Endothelial cell of umbilical vein (primary cell): ENCODE results near the gene RPS24. TPM values are rescaled to one million over a fixed set of nuclear protein-coding genes. Genes with fewer than 3 reads are reported as not detected.
"Not testable (repeated sequence)": the region's sequence is repeated elsewhere in the genome, so short reads cannot be mapped to it uniquely, and the experiment has no call there.

Source experiments
- BruUV-seq: library from RNA; stranded (reverse); fragments of 400-500 nt; replicated peaks from 2 replicates; lab custom pipeline; 2021; lab: Mats Ljungman, UMichigan
- CTCF ChIA-PET: fragments of 300-600, 350-600 bp; sonication (Branson Sonifier 250); formaldehyde crosslinking; loops from one replicate; lab custom pipeline; 2021; ENCODE audit warnings: antibody characterized with exemption, inconsistent platforms; lab: Charles Lee
- POLR2A ChIA-PET: fragments of 300-600, 350-600 bp; sonication (Branson Sonifier 250); formaldehyde crosslinking; loops from one replicate; lab custom pipeline; 2021; ENCODE audit warnings: antibody characterized with exemption, inconsistent platforms; lab: Charles Lee
- DNase-seq: peaks from one replicate; pipeline ENCODE4 v3.0.0-alpha.2; 2011; ENCODE audit warnings: low read depth, low spot score
- FAIRE-seq: peaks from 2 replicates; lab custom pipeline; 2011; peaks lifted over from hg19 to GRCh38; lab: Jason Lieb, UNC
- H2AFZ ChIP-seq: 2 replicates; pipeline ENCODE4 v1.6.0; 2012; ENCODE audit warnings: low read depth, low read length, control low read depth, inconsistent platforms
- H3K27ac ChIP-seq: 2 replicates; pipeline ENCODE4 v1.5.1; 2011; ENCODE audit warnings: low read depth, mild to moderate bottlenecking, control low read depth, low read length, moderate library complexity; ENCODE audit not compliant: insufficient read depth
- H3K27me3 ChIP-seq, 2 experiments: 2 replicates each; pipeline versions ENCODE4 v1.6.0 to v1.6.1; 2011; ENCODE audit warnings: low read length in 2 of 2, mixed read lengths in 1 of 2; ENCODE audit not compliant: control insufficient read depth in 2 of 2, insufficient read depth in 2 of 2
- H3K36me3 ChIP-seq, 2 experiments: 2 replicates in 1 of 2; 3 replicates in 1 of 2; pipeline ENCODE4 v1.5.1; 2011; ENCODE audit warnings: low read length in 2 of 2, mild to moderate bottlenecking in 1 of 2, moderate library complexity in 1 of 2; ENCODE audit not compliant: control insufficient read depth in 2 of 2, insufficient read depth in 2 of 2; ENCODE audit errors: extremely low read depth in 1 of 2
- H3K4me1 ChIP-seq: 3 replicates; pipeline ENCODE4 v1.5.1; 2011; ENCODE audit warnings: mild to moderate bottlenecking, low read length; ENCODE audit not compliant: control insufficient read depth, insufficient read depth; ENCODE audit errors: extremely low read depth
- H3K4me2 ChIP-seq: 2 replicates; pipeline ENCODE4 v1.6.1; 2011; ENCODE audit warnings: low read length, control low read depth, mixed read lengths; ENCODE audit not compliant: insufficient read depth
- H3K4me3 ChIP-seq, 3 experiments: fragments of 200-600 bp in 1 of 3; sonication (generic), shearing (Covaris generic) in 1 of 3; replicated peaks in 1 of 3; 2 replicates each; pipeline ENCODE4 v1.5.1; 2011 to 2016; ENCODE audit warnings: control low read depth in 3 of 3, low read length in 3 of 3, mild to moderate bottlenecking in 2 of 3, inconsistent platforms in 1 of 3, low read depth in 1 of 3, moderate library complexity in 1 of 3; ENCODE audit not compliant: insufficient read depth in 1 of 3
- H3K79me2 ChIP-seq: 2 replicates; pipeline ENCODE4 v1.6.0; 2012; ENCODE audit warnings: low read length, inconsistent platforms; ENCODE audit not compliant: control insufficient read depth, insufficient read depth
- H3K9ac ChIP-seq: replicated peaks from 2 replicates; pipeline ENCODE3; 2011; ENCODE audit warnings: low read length, control low read depth; ENCODE audit not compliant: insufficient read depth; ENCODE audit errors: extremely low read depth
- H3K9me1 ChIP-seq: replicated peaks from 3 replicates; pipeline ENCODE4 v1.6.0; 2011; ENCODE audit warnings: mild to moderate bottlenecking, low read length; ENCODE audit not compliant: control insufficient read depth, insufficient read depth; ENCODE audit errors: extremely low read depth
- H3K9me3 ChIP-seq: replicated peaks from 2 replicates; pipeline ENCODE4 v1.5.1; 2012; ENCODE audit warnings: low read length, inconsistent platforms; ENCODE audit not compliant: control insufficient read depth, insufficient read depth
- H4K20me1 ChIP-seq: replicated peaks from 2 replicates; pipeline ENCODE3; 2011; ENCODE audit warnings: mild to moderate bottlenecking, low read length; ENCODE audit not compliant: control insufficient read depth, insufficient read depth; ENCODE audit errors: extremely low read depth
- FOS ChIP-seq: IDR thresholded peaks from 2 replicates; pipeline ENCODE4 v1.6.1; 2011; ENCODE audit warnings: mild to moderate bottlenecking, low read length, moderate library complexity, borderline replicate concordance; ENCODE audit not compliant: insufficient read depth
- dilution Hi-C: fragments of 300-500 bp; cut with MboI; formaldehyde crosslinking; loops from one replicate; pipeline ENCODE4 v1.15.0; 2019; ENCODE audit warnings: low sequenced_read_pairs; ENCODE audit not compliant: extremely low pct_ligation_motif_present
- intact Hi-C: fragments of 100-400 bp; cut with micrococcal nuclease; formaldehyde crosslinking; loops from one replicate; pipeline ENCODE4 v1.10.0; 2022
- polyA plus RNA-seq, 4 experiments: library from polyadenylated mRNA; depleted of rRNA in 3 of 4; stranded (reverse) in 3 of 4; unstranded in 1 of 4; fragments of >200 nt; gene quantifications; 2 replicates each; pipeline versions ENCODE4 v1.2.1 to v1.2.3, GENCODE V29; 2011 to 2012; ENCODE audit warnings: missing spikeins in 1 of 4
- total RNA-seq: library from RNA; stranded (reverse); gene quantifications from 2 replicates; pipeline ENCODE4 v1.2.3, GENCODE V29; 2021
- TF ChIP-seq, protein P1 (sequence below), 2 donors: IDR thresholded peaks; 1 replicate in 1 of 2; 2 replicates in 1 of 2; pipeline ENCODE4 v1.5.1; 2011; ENCODE audit warnings: low read length in 2 of 2, mild to moderate bottlenecking in 2 of 2, moderate library complexity in 2 of 2, control low read depth in 1 of 2, inconsistent platforms in 1 of 2, low read depth in 1 of 2; ENCODE audit not compliant: insufficient read depth in 1 of 2; ENCODE audit errors: extremely low read depth in 1 of 2

Gene RPS24
- total and polyA plus RNA-seq, 2 donors (not counting 3 experiments of a cell fraction or from before 2014, with no cell fraction given) = 1,446 to 2,326 TPM

- H3K4me3 ChIP-seq, POLR2A ChIA-PET, dilution Hi-C loops, H3K27me3 ChIP-seq, H3K9me3 ChIP-seq, H3K27ac ChIP-seq, DNase-seq, H3K79me2 ChIP-seq, H4K20me1 ChIP-seq, FAIRE-seq, CTCF ChIA-PET, H3K9ac ChIP-seq, H3K36me3 ChIP-seq, H3K4me2 ChIP-seq, BruUV-seq, H3K9me1 ChIP-seq, intact Hi-C loops, H2AFZ ChIP-seq, H3K4me1 ChIP-seq: not testable (repeated sequence)
These were observed 42.1 kb downstream of the RPS24 start for GRCh38 chr10:78075806-78076205.

GRCh38 chr10:78078539-78079330 lies 45.1 kb downstream of the RPS24 start:
- TF ChIP-seq FOS = no peak
- TF ChIP-seq, protein P1, sequence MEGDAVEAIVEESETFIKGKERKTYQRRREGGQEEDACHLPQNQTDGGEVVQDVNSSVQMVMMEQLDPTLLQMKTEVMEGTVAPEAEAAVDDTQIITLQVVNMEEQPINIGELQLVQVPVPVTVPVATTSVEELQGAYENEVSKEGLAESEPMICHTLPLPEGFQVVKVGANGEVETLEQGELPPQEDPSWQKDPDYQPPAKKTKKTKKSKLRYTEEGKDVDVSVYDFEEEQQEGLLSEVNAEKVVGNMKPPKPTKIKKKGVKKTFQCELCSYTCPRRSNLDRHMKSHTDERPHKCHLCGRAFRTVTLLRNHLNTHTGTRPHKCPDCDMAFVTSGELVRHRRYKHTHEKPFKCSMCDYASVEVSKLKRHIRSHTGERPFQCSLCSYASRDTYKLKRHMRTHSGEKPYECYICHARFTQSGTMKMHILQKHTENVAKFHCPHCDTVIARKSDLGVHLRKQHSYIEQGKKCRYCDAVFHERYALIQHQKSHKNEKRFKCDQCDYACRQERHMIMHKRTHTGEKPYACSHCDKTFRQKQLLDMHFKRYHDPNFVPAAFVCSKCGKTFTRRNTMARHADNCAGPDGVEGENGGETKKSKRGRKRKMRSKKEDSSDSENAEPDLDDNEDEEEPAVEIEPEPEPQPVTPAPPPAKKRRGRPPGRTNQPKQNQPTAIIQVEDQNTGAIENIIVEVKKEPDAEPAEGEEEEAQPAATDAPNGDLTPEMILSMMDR (IDR thresholded peaks at IDR 0.05; ENCODE audit: extremely low read depth in 1 of 2, insufficient read depth in 1 of 2, low read depth in 1 of 2, low read length in 2 of 2) = no peak
- DNase-seq (no peak), FAIRE-seq (no peak)
- Histone ChIP-seq H3K4me1 (no peaks in the 10 kb centered on the region), H3K79me2 (no peaks in the 10 kb centered on the region), H2AFZ (no peak overlapping the region), H3K36me3 (no peaks in the 10 kb centered on the region), H3K9me1 (no peaks in the 10 kb centered on the region), H3K9ac (no peak overlapping the region), H4K20me1 (no peaks in the 10 kb centered on the region), H3K4me3 (no peak overlapping the region), H3K27ac (no peak overlapping the region), H3K9me3 (no peaks in the 10 kb centered on the region), H3K27me3 (peaks cover 0 to 2% of the 10 kb centered on the region in 2 experiments), H3K4me2 (no peak overlapping the region)
- POLR2A ChIA-PET = no interaction called here
- intact Hi-C loops (no loop called here), dilution Hi-C loops (no loop called here)
- CTCF ChIA-PET = interaction anchor here (1.5 kb wide), 1 partner anchor 31 kb away, joined by 7 read pairs; no protein-coding TSS in a partner anchor
- no TSS peak for BruUV-seq
